Measurements from ENCODE around the gene ELMOD3. TPM values are rescaled to one million over a fixed set of nuclear protein-coding genes. Genes with fewer than 3 reads are reported as not detected.

Gene ELMOD3
- polyA plus RNA-seq, 1 experiment: 26.3 TPM

DNA sequence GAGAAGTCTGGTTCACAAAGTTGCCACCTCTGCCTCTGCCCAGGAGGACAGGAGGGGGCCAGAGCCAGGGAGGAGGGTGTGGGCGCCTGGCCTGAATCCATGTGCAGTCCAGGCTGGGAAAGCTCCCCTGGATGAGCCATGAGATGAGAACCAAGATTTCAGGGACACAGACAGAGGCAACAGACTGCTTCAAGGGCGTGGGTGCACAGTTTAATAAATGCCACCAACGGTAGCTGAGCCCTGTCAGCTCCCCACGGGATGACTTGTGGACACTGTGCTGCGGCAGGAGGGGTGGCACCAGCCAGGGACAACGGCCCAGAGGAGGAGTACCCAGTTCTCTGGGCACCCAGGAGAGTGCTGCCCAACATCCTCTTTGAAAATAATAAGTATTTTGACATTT lies 40.4 kb downstream of the ELMOD3 start:
- Histone ChIP-seq H3K27me3 (ENCODE audit: control insufficient read depth, insufficient read depth, low read length) (no peaks in the 10 kb centered on the region), H3K36me3 (ENCODE audit: control insufficient read depth, insufficient read depth, low read length) (peaks cover 9% of the 10 kb centered on the region), H3K4me3 (ENCODE audit: low read depth, low read length) (no peak overlapping the region)
- no peak for DNase-seq (ENCODE audit: low read depth)
- CTCF ChIA-PET: interaction anchor here (1.3 kb wide), 1 partner anchor 10 kb away, joined by 3 read pairs; no protein-coding TSS in a partner anchor
- TF ChIP-seq, protein P1, sequence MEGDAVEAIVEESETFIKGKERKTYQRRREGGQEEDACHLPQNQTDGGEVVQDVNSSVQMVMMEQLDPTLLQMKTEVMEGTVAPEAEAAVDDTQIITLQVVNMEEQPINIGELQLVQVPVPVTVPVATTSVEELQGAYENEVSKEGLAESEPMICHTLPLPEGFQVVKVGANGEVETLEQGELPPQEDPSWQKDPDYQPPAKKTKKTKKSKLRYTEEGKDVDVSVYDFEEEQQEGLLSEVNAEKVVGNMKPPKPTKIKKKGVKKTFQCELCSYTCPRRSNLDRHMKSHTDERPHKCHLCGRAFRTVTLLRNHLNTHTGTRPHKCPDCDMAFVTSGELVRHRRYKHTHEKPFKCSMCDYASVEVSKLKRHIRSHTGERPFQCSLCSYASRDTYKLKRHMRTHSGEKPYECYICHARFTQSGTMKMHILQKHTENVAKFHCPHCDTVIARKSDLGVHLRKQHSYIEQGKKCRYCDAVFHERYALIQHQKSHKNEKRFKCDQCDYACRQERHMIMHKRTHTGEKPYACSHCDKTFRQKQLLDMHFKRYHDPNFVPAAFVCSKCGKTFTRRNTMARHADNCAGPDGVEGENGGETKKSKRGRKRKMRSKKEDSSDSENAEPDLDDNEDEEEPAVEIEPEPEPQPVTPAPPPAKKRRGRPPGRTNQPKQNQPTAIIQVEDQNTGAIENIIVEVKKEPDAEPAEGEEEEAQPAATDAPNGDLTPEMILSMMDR (IDR thresholded peaks at IDR 0.05; ENCODE audit: insufficient read depth, low read depth, low read length): no peak
- POLR2A ChIA-PET: no interaction called here

DNA sequence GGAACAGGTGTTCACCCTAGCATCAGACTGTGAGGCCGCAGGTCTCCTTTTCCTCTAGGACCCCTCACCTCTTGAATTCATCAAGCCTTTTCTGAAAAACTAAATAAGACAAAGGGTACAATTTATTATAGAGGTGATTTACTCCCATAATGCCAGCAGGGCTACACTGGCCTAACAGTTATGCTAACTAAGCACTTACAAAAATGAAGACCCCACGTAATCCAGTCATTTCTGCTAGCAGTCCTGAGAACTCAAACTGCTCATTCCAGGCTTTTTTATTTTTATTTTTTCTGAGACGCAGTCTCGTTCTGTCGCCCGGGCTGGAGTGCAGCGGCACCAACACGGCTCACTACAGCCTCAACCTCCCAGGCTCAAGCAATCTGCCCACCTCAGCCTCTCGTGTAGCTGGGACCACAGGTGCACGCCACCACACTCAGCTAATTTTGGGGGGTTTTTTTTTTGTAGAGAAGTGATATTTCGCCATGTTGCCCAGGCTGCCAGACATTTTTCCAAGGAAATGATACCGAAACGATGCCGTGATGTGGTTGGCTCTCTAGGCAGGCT lies 41.4 kb downstream of the ELMOD3 start:
- Histone ChIP-seq H3K27me3 (ENCODE audit: control insufficient read depth, insufficient read depth, low read length) (no peaks in the 10 kb centered on the region), H3K36me3 (ENCODE audit: control insufficient read depth, insufficient read depth, low read length) (peaks cover 6% of the 10 kb centered on the region), H3K4me3 (ENCODE audit: low read depth, low read length) (no peak overlapping the region)
- TF ChIP-seq, protein P1 (IDR thresholded peaks at IDR 0.05; ENCODE audit: insufficient read depth, low read depth, low read length): no peak
- ChIA-PET CTCF (interaction anchor here (0.7 to 1.2 kb wide), 2 partner anchors 155 to 408 kb away, joined by 3 read pairs; no protein-coding TSS in a partner anchor), POLR2A (interaction anchor here (0.6 kb wide), 1 partner anchor 1190 kb away, joined by 4 read pairs; no protein-coding TSS in a partner anchor)
- no peak for DNase-seq (ENCODE audit: low read depth)

DNA sequence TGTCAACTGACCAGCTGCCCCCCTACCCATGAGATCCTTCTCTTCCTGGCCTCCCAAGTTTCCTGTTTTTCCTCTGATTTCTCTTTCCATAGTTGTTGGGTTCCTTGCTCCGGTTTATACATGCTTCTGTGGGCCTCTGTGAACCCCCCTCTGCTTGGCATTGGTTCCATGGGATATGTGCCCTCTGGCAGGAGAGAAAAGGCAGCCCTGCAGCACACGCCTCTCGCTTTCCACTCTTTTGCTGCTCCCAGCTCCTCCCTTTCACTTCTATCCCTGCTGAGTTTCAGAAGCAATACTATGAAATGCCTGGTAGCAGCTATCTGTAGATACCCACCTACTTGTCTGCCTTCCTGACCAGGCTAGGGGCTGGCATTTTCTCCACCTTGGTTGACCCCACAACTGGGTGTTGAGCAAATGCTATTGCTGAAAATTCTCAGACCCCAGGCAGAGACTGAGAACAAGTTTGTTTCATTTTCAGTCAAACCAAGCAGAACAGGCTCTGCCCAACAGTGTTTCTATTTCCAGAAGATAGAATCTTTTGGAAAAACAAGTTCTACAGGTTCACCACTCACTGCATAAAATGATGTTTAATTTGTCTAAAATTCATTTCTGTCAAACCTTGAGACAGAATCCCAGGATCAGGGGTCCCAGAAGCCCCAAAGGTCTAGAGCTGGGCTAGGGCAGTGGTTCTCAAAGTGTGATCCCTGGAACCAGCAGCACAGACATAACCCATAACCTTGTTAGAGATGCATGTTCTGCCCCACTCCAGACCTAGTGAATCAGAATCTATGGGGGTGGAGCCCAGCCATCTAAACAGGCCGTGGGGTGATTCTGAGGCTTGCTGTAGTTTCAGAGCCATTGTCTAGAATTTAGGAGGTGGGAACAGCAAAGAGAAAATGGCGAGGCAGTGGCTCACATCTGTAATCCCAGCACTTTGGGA lies 42.2 kb downstream of the ELMOD3 start:
- TF ChIP-seq, protein P1 (IDR thresholded peaks at IDR 0.05; ENCODE audit: insufficient read depth, low read depth, low read length): no peak
- ChIA-PET CTCF (interaction anchor here (0.7 to 1.2 kb wide), 2 partner anchors 154 to 409 kb away, joined by 3 read pairs; no protein-coding TSS in a partner anchor), POLR2A (interaction anchor here (0.6 kb wide), 1 partner anchor 1189 kb away, joined by 4 read pairs; no protein-coding TSS in a partner anchor)
- Histone ChIP-seq H3K36me3 (ENCODE audit: control insufficient read depth, insufficient read depth, low read length) (peaks cover 10% of the 10 kb centered on the region), H3K4me3 (ENCODE audit: low read depth, low read length) (no peak overlapping the region), H3K27me3 (ENCODE audit: control insufficient read depth, insufficient read depth, low read length) (no peaks in the 10 kb centered on the region)
- no peak for DNase-seq (ENCODE audit: low read depth)

DNA sequence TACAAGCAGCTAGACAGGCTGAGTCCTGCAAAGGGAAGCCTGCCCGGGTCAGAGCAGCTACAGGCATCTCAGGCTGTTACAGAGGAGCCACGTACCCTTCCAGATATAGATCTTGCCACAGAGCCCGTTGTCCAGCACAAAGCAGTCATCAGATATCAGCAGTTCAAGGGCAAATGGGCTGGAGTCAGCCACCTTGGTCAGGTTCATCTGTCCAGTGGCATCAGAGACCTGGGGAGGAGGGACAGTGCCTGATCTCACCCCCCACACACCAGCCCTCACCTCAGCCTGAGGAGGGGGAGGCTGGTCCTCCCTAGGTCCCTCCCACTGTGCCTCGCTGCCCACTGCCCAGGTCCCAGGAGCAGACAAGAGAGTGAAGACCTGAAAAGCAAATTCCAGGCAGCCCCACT lies 43.4 kb downstream of the ELMOD3 start:
- no peaks in the 10 kb centered on the region for H3K27me3 ChIP-seq (ENCODE audit: control insufficient read depth, insufficient read depth, low read length)
- TF ChIP-seq, protein P1 (IDR thresholded peaks at IDR 0.05; ENCODE audit: insufficient read depth, low read depth, low read length): no peak
- ChIA-PET CTCF (no interaction called here), POLR2A (no interaction called here)
- no peak overlapping the region for H3K4me3 ChIP-seq (ENCODE audit: low read depth, low read length)
- no peak for DNase-seq (ENCODE audit: low read depth)
- H3K36me3 ChIP-seq (ENCODE audit: control insufficient read depth, insufficient read depth, low read length): peaks cover 12% of the 10 kb centered on the region
